Type B pancreatic cell (in vitro differentiated cells): Measurements from ENCODE around the gene AGTR1. TPM values are rescaled to one million over a fixed set of nuclear protein-coding genes. Genes with fewer than 3 reads are reported as not detected.

Source experiments
- DNase-seq: peaks from one replicate; pipeline ENCODE4 v3.0.0; 2021; ENCODE audit warnings: mixed read lengths; ENCODE audit not compliant: unreplicated experiment; ENCODE audit errors: extremely low spot score
- H3K27ac Mint-ChIP-seq: 2 replicates; pipeline ENCODE4 v1.8.0; 2021; ENCODE audit warnings: mild to moderate bottlenecking, mixed read lengths
- H3K27me3 Mint-ChIP-seq: 2 replicates; pipeline ENCODE4 v1.8.0; 2021; ENCODE audit warnings: mixed read lengths
- H3K36me3 Mint-ChIP-seq: 2 replicates; pipeline ENCODE4 v1.8.0; 2021; ENCODE audit warnings: mixed read lengths
- H3K4me1 Mint-ChIP-seq: one replicate; pipeline ENCODE4 v1.8.0; 2021; ENCODE audit warnings: mixed read lengths; ENCODE audit not compliant: unreplicated experiment
- H3K4me3 Mint-ChIP-seq: 2 replicates; pipeline ENCODE4 v1.8.0; 2021; ENCODE audit warnings: mild to moderate bottlenecking, mixed read lengths
- H3K9me3 Mint-ChIP-seq: 2 replicates; pipeline ENCODE4 v1.8.0; 2021; ENCODE audit warnings: mixed read lengths
- CTCF ChIP-seq: fragments of 200-600 bp; sonication (generic); conservative IDR thresholded peaks from 2 replicates; pipeline ENCODE4 v1.5.0; 2021; ENCODE audit warnings: antibody characterized with exemption, mild to moderate bottlenecking
- total RNA-seq: library from RNA; stranded (reverse); gene quantifications from 2 replicates; pipeline ENCODE4 v1.2.1, GENCODE V29; 2021; ENCODE audit warnings: low replicate concordance

AGTR1 gene
- total RNA-seq, 1 donor from 2014 or later = 2.4 TPM

- no peak overlapping the region for H3K4me3 Mint-ChIP-seq
- H3K27me3 Mint-ChIP-seq = peaks cover 7% of the 10 kb centered on the region
- no peak for DNase-seq
- H3K9me3 Mint-ChIP-seq = no peaks in the 10 kb centered on the region
- H3K36me3 Mint-ChIP-seq = no peaks in the 10 kb centered on the region
- H3K4me1 Mint-ChIP-seq = peaks cover 36% of the 10 kb centered on the region
- H3K27ac Mint-ChIP-seq = peak overlapping the region; percentile 12
- TF ChIP-seq CTCF = no peak
These were observed 93.4 kb downstream of the AGTR1 start for GRCh38 chr3:148790851-148791735.

- Mint-ChIP-seq H3K4me1 (peaks cover 36% of the 10 kb centered on the region), H3K36me3 (no peaks in the 10 kb centered on the region), H3K27ac (no peak overlapping the region), H3K4me3 (no peak overlapping the region), H3K9me3 (no peaks in the 10 kb centered on the region), H3K27me3 (peaks cover 7% of the 10 kb centered on the region)
- DNase-seq = no peak
- no peak for TF ChIP-seq CTCF
These were observed 94.2 kb downstream of the AGTR1 start for GRCh38 chr3:148791920-148792319.

DNA sequence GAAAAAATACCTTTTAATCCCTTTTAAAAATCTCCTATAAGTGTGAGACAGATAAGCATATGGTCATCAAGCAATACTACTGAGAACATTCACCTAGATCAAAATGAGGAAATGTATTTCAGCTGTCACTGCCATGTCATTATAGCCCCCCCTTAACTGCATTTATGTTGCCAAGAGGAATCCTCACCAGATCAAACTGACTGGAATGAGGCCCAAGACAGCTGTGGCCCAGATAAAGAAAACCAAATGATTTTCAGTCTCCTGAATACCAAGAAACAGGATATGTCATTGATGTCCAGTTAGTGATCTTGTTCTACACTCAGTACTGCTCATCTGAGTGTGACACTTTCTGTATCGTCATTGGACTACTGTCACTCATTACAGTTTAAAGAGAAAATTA lies 94.8 kb downstream of the AGTR1 start:
- Mint-ChIP-seq H3K9me3 (no peaks in the 10 kb centered on the region), H3K4me1 (peaks cover 36% of the 10 kb centered on the region), H3K36me3 (no peaks in the 10 kb centered on the region), H3K27me3 (peaks cover 7% of the 10 kb centered on the region), H3K27ac (no peak overlapping the region), H3K4me3 (no peak overlapping the region)
- DNase-seq = no peak
- TF ChIP-seq CTCF = no peak

Other genes starting within 250 kb of the AGTR1 start
- 0.56 and 2.5 TPM in 2 replicates for gene CPB1, start 129.9 kb downstream of the AGTR1 start, total RNA-seq
- gene CPA3, start 167.4 kb downstream of the AGTR1 start, total RNA-seq = not detected in 2 replicates